ENCODE results near the gene WBP4. TPM values are rescaled to one million over a fixed set of nuclear protein-coding genes. Genes with fewer than 3 reads are reported as not detected.
A peak's percentile ranks its signal among the peaks of the same experiment; 100 is the strongest.
"Not testable (repeated sequence)": the region's sequence is repeated elsewhere in the genome, so short reads cannot be mapped to it uniquely, and the experiment has no call there.

Gene WBP4
- total and polyA plus RNA-seq, 9 donors: 11.7 to 17.5 (median 16.7) TPM

DNA sequence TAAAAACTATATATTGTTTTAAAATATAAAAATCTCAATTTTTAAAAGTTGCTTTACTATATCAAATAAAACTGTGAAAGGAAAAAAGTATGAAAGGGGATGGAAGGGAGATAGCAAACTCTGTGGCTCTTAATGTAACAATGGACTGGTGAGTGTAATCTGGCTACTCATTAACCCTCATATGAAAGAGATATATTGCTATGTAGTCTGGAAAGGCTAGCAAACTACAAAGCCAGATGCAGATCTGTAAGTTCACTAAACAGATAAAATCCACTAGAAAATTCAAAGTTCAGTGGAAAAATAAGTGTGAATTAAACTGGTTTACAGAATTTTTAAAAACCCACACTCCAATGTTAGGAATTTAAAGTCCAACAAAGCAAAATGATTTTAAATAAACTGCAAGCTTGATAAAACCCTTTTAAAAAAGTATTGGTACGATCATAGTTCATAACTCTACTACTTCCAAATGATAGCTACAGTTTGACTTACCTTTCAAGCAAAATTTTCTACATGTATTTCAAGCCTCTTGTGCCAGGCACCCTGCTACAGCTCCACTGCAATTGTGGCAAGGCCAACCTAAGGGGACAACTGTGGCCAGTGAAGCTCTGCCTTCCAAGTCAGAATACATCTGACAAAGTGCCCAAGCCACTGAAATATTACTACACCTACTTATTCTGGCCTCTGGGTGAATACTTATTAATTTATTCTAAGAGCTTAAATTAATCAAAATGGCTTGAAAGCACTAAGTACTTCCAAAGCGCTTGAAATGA is 41.5 kb upstream of the WBP4 start:
- Histone ChIP-seq H3K4me1 (ENCODE audit: control insufficient read depth, insufficient read depth, low read length) (no peaks in the 10 kb centered on the region), H3K36me3 (ENCODE audit: control insufficient read depth, insufficient read depth, low read length) (no peaks in the 10 kb centered on the region), H3K27me3 (ENCODE audit: control insufficient read depth, insufficient read depth, low read length) (no peaks in the 10 kb centered on the region), H3K27ac (ENCODE audit: low read length) (no peak overlapping the region), H3K9me3 (replicated peaks; ENCODE audit: control insufficient read depth, low read depth, low read length) (no peaks in the 10 kb centered on the region), H3K4me3 (ENCODE audit: low read length) (no peak overlapping the region)
- no peak for DNase-seq
- WGBS (ENCODE audit: insufficient coverage): no CpG with 5 or more reads among the region's 2 CpGs

DNA sequence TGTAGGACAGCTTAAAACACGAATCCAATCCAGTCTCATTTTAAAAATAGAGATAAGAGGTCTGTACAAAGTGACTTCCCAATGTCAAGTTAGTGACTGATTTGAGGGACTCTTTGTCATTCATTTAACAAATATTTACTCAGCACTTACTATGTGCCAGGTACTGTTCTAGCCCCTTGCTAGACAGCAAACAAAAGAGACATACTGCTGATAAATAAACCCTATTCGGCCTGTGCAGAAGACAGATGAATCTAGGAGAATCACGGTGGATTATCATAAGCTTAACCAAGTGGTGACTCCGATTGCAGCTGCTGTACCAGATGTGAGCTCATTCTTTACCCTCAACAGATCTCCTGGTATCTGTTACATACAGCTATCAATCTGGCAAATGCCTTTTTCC is 35.8 kb upstream of the WBP4 start:
- 72% methylated on average over 3 of the region's 4 CpGs for WGBS (ENCODE audit: insufficient coverage)
- peaks cover 8% of the 10 kb centered on the region for H3K36me3 ChIP-seq (ENCODE audit: control insufficient read depth, insufficient read depth, low read length)
- H3K4me3 ChIP-seq (ENCODE audit: low read length): no peak overlapping the region
- H3K9me3 ChIP-seq (replicated peaks; ENCODE audit: control insufficient read depth, low read depth, low read length): no peaks in the 10 kb centered on the region
- H3K27me3 ChIP-seq (ENCODE audit: control insufficient read depth, insufficient read depth, low read length): no peaks in the 10 kb centered on the region
- H3K27ac ChIP-seq (ENCODE audit: low read length): no peak overlapping the region
- no peak for DNase-seq
- H3K4me1 ChIP-seq (ENCODE audit: control insufficient read depth, insufficient read depth, low read length): peaks cover 15% of the 10 kb centered on the region

DNA sequence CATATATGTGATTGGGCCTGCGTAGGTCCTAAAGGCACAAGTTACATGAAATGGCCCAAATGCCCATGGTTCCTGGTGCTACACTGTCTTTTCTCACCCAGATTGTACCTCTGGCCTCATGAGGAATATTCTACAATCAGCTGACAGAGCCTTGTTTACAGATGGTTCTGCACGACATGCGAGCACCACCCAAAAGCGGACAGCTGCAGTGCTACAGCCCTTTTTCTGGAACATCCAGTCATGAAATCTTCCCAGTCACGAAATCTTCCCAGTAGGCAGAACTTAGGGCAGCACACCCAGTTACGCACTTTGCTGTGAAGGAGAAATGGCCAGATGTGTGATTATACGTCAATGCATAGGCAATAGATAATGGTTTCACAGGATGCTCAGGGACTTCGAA is 34.5 kb upstream of the WBP4 start:
- peaks cover 15% of the 10 kb centered on the region for H3K4me1 ChIP-seq (ENCODE audit: control insufficient read depth, insufficient read depth, low read length)
- H3K4me3 ChIP-seq (ENCODE audit: low read length): no peak overlapping the region
- H3K36me3 ChIP-seq (ENCODE audit: control insufficient read depth, insufficient read depth, low read length): peaks cover 8% of the 10 kb centered on the region
- H3K27me3 ChIP-seq (ENCODE audit: control insufficient read depth, insufficient read depth, low read length): no peaks in the 10 kb centered on the region
- peak overlapping the region; percentile 53 for H3K27ac ChIP-seq (ENCODE audit: low read length)
- peak; percentile 18 for DNase-seq
- 87% methylated on average over 8 of the region's 8 CpGs for WGBS (ENCODE audit: insufficient coverage)
- H3K9me3 ChIP-seq (replicated peaks; ENCODE audit: control insufficient read depth, low read depth, low read length): no peaks in the 10 kb centered on the region

DNA sequence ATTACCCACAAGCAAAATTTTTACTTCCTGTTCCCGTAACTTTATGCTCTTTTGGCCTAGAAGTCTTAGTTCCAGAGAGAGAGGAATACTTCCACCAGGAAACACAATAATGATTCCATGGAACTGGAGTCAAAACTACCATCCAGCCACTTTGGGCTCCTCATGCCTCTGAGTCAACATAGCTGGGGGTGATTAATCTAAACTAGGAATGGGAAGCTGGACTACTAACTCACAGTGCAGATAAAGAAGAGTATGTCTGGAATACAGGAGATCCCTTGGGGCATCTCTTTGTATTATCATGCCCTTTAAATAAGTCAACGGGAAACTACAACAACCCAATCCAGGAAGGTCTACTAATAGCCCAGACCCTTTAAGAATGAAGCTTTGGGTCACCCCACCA is 33.3 kb upstream of the WBP4 start:
- Histone ChIP-seq H3K9me3 (replicated peaks; ENCODE audit: control insufficient read depth, low read depth, low read length) (no peaks in the 10 kb centered on the region), H3K36me3 (ENCODE audit: control insufficient read depth, insufficient read depth, low read length) (peaks cover 8% of the 10 kb centered on the region), H3K4me1 (ENCODE audit: control insufficient read depth, insufficient read depth, low read length) (peaks cover 15% of the 10 kb centered on the region), H3K27ac (ENCODE audit: low read length) (no peak overlapping the region), H3K27me3 (ENCODE audit: control insufficient read depth, insufficient read depth, low read length) (no peaks in the 10 kb centered on the region), H3K4me3 (ENCODE audit: low read length) (no peak overlapping the region)
- no peak for DNase-seq
- no CpG with 5 or more reads among the region's 2 CpGs for WGBS (ENCODE audit: insufficient coverage)

DNA sequence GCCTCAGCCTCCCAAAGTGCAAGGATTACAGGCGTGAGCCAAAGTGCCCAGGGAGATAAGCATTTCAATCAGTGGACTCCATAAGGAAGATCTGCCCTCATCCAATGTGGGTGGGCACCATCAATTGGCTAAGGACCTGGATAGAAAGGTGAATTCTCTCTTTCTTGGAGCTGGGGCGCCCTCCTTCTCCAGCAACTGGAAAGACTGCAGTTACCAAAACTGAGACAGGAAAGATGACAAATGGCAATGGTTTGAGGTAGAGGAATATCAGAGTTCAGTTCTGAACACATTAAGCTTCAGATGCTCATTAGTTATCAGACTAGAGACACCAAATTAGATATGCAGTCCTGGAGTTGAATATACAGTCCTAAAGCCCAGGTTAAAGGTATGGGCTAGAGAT is 31.7 kb upstream of the WBP4 start:
- Histone ChIP-seq H3K4me1 (ENCODE audit: control insufficient read depth, insufficient read depth, low read length) (peaks cover 15% of the 10 kb centered on the region), H3K27ac (ENCODE audit: low read length) (no peak overlapping the region), H3K36me3 (ENCODE audit: control insufficient read depth, insufficient read depth, low read length) (peaks cover 8% of the 10 kb centered on the region), H3K4me3 (ENCODE audit: low read length) (no peak overlapping the region), H3K9me3 (replicated peaks; ENCODE audit: control insufficient read depth, low read depth, low read length) (no peaks in the 10 kb centered on the region), H3K27me3 (ENCODE audit: control insufficient read depth, insufficient read depth, low read length) (no peaks in the 10 kb centered on the region)
- DNase-seq: no peak
- WGBS (ENCODE audit: insufficient coverage): 80% methylated on average over 1 of the region's 2 CpGs

DNA sequence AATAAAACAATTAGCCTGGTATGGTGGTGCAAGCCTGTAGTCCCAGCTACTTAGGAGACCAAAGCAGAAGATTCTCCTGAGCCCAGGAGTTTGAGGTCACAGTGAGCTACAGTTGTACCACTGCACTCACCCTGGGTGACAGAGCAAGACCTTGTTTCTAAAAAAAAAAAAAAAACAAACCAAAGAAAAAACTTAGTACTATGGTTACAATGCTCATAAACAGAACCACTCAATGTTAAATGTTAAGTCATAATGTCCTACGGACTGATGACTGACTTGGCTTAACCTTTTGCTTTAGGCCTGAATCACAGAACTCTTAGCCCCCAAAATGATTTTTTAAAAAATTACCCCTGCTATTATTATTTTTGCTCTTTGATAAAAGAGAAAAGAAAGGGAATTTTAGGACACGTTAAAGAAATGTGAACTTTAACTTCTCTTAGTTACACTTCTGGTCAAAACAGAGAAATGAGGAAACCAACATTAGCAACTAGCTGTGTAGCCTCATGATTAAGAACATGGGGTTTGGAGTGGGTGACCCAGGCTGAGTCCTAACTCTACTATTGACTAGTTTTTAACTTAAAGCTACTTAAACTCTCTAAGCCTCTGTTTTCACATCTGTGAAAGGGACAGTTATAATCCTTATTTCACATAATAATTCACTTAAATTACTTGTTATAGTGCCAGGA is 28.5 kb upstream of the WBP4 start:
- H3K36me3 ChIP-seq (ENCODE audit: control insufficient read depth, insufficient read depth, low read length): no peaks in the 10 kb centered on the region
- no peak for DNase-seq
- no CpG with 5 or more reads among the region's 2 CpGs for WGBS (ENCODE audit: insufficient coverage)
- no peaks in the 10 kb centered on the region for H3K4me1 ChIP-seq (ENCODE audit: control insufficient read depth, insufficient read depth, low read length)
- no peaks in the 10 kb centered on the region for H3K9me3 ChIP-seq (replicated peaks; ENCODE audit: control insufficient read depth, low read depth, low read length)
- no peak overlapping the region for H3K4me3 ChIP-seq (ENCODE audit: low read length)
- H3K27me3 ChIP-seq (ENCODE audit: control insufficient read depth, insufficient read depth, low read length): no peaks in the 10 kb centered on the region
- no peak overlapping the region for H3K27ac ChIP-seq (ENCODE audit: low read length)

DNA sequence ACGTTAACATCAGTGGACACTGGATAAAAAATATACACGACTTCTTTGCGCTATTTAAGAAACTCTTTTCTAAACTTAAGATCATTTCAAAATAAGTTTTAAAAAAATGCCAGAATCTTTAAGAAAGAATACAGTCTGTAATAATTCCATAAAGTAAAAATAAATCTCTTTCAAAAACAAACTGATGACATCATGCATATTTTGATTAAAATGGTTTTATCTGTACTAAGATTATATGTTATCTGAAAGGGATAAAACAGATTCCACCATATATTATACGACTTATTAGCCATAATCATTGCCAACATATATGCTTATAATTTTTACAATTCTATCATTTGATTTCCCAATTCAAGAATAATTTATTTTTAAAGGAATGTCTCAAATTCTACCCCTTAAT is 26.9 kb upstream of the WBP4 start:
- H3K9me3 ChIP-seq (replicated peaks; ENCODE audit: control insufficient read depth, low read depth, low read length): no peaks in the 10 kb centered on the region
- no peaks in the 10 kb centered on the region for H3K36me3 ChIP-seq (ENCODE audit: control insufficient read depth, insufficient read depth, low read length)
- H3K27ac ChIP-seq (ENCODE audit: low read length): no peak overlapping the region
- WGBS (ENCODE audit: insufficient coverage): no CpG with 5 or more reads among the region's 4 CpGs
- DNase-seq: no peak
- no peaks in the 10 kb centered on the region for H3K27me3 ChIP-seq (ENCODE audit: control insufficient read depth, insufficient read depth, low read length)
- H3K4me3 ChIP-seq (ENCODE audit: low read length): no peak overlapping the region
- H3K4me1 ChIP-seq (ENCODE audit: control insufficient read depth, insufficient read depth, low read length): no peaks in the 10 kb centered on the region

DNA sequence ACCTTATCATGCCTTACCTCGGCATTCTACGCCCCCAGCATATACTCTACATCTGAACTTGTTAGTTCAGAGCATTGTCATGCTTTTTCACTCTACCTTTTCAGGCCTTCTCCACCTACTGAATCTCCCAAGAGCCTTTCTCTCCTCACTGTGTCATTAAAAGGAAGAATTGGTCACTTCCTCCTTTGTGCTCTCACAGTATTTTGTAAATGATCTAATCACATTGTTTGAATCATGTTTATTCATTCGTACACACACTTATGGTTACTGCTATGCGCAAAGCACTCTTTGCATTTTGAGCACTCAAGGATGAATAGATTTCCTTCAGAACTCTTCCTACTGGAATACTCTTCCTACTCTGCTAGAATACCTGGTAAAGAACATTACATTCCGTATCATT is 26.4 kb upstream of the WBP4 start:
- WGBS (ENCODE audit: insufficient coverage): 100% methylated on average over 4 of the region's 5 CpGs
- no peaks in the 10 kb centered on the region for H3K4me1 ChIP-seq (ENCODE audit: control insufficient read depth, insufficient read depth, low read length)

DNA sequence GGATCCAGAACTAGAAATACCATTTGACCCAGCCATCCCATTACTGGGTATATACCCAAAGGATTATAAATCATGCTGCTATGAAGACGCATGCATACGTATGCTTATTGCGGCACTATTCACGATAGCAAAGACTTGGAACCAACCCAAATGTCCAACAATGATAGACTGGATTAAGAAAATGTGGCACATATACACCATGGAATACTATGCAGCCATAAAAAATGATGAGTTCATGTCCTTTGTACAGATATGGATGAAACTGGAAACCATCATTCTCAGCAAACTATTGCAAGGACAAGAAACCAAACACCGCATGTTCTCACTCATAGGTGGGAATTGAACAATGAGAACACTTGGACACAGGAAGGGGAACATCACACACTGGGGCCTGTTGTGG is 24.8 kb upstream of the WBP4 start:
- DNase-seq; H3K9me3 ChIP-seq (replicated peaks; ENCODE audit: control insufficient read depth, low read depth, low read length); H3K4me3 ChIP-seq (ENCODE audit: low read length); H3K27me3 ChIP-seq (ENCODE audit: control insufficient read depth, insufficient read depth, low read length); H3K36me3 ChIP-seq (ENCODE audit: control insufficient read depth, insufficient read depth, low read length); H3K27ac ChIP-seq (ENCODE audit: low read length); H3K4me1 ChIP-seq (ENCODE audit: control insufficient read depth, insufficient read depth, low read length): not testable (repeated sequence)
- WGBS (ENCODE audit: insufficient coverage): no CpG with 5 or more reads among the region's 5 CpGs

More for the DNA sequence above, 26.4 kb upstream of the WBP4 start:
- no peaks in the 10 kb centered on the region for H3K36me3 ChIP-seq (ENCODE audit: control insufficient read depth, insufficient read depth, low read length)
- H3K4me3 ChIP-seq (ENCODE audit: low read length): no peak overlapping the region
- no peak overlapping the region for H3K27ac ChIP-seq (ENCODE audit: low read length)
- no peaks in the 10 kb centered on the region for H3K27me3 ChIP-seq (ENCODE audit: control insufficient read depth, insufficient read depth, low read length)
- no peaks in the 10 kb centered on the region for H3K9me3 ChIP-seq (replicated peaks; ENCODE audit: control insufficient read depth, low read depth, low read length)
- no peak for DNase-seq

DNA sequence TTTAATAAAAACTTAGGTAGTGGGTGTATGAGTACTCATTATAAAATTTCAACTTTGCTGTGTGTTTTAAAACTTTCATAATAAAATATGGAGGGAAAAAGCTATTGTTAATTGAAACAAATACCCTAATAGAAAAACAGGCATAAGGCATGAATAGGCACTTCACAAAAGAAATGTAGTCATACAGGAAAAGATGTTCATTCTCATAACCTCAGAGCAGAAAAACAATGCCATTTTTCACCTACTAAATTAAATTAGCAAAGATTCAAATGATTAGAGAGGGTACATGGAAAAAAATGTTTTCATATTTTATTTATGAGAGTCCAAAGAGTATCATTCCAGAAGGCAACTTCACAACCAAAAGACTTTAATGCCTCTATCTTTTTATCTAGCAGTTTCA is 21.6 kb upstream of the WBP4 start:
- Histone ChIP-seq H3K4me1 (ENCODE audit: control insufficient read depth, insufficient read depth, low read length) (no peaks in the 10 kb centered on the region), H3K9me3 (replicated peaks; ENCODE audit: control insufficient read depth, low read depth, low read length) (no peaks in the 10 kb centered on the region), H3K4me3 (ENCODE audit: low read length) (no peak overlapping the region), H3K36me3 (ENCODE audit: control insufficient read depth, insufficient read depth, low read length) (no peaks in the 10 kb centered on the region), H3K27me3 (ENCODE audit: control insufficient read depth, insufficient read depth, low read length) (no peaks in the 10 kb centered on the region), H3K27ac (ENCODE audit: low read length) (no peak overlapping the region)
- no peak for DNase-seq
